GM12892 (cell line): Measurements from ENCODE around the gene ATG16L2.

Experiments
- POLR2A ChIP-seq: IDR thresholded peaks from 2 replicates; pipeline ENCODE4 v1.6.1; 2011; ENCODE audit warnings: low read depth, low read length, control low read depth
- POLR2AphosphoS5 ChIP-seq: IDR thresholded peaks from 2 replicates; pipeline ENCODE4 v1.6.1; 2011; ENCODE audit warnings: low read depth, low read length, control low read depth

DNA sequence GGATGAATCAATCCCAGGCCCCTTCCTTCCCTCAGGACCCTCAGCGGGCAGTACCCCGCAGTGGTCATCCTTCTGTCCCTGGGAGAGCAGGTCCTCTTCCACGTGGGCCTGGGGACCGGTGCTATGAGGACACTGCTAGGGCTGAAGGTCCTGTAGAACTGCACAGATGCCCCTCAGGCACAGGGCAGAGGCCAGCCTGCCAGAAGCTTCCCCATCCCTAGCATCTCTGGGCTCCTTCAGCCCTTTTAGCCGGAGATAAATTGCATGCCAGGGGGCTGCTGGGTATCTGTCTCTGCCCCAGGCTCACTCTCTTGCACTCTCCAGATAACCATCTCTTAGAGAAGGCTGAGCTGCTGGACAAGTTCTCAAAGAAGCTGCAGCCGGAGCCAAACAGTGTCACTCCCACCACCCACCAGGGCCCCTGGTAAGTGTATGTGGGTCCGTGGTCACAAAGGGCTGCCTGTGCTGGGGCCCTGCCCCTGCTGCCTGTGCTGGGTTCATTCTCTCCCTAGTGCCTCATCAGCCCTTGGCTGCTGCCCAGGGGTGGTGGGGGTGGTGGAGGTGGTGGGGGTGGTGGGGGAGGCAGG, 2.3 kb downstream of the ATG16L2 start:
- TF ChIP-seq POLR2AphosphoS5 (no peak), POLR2A (no peak)
